Renal pelvis (tissue), 4 donors: ENCODE results near the gene ADAMTS3. TPM values are rescaled to one million over a fixed set of nuclear protein-coding genes. Genes with fewer than 3 reads are reported as not detected.
A peak's percentile ranks its signal among the peaks of the same experiment; 100 is the strongest.
"Not testable (repeated sequence)": the region's sequence is repeated elsewhere in the genome, so short reads cannot be mapped to it uniquely, and the experiment has no call there.

ENCODE experiments used
- DNase-seq: peaks from one replicate; pipeline ENCODE4 v3.0.0-alpha.2; 2013
- polyA plus RNA-seq, 3 donors: library from polyadenylated mRNA; unstranded; fragments of 120-200 nt; gene quantifications; one replicate each; pipeline ENCODE4 v1.2.1, GENCODE V29; 2013; ENCODE audit not compliant: insufficient read length in 3 of 3

ADAMTS3 gene
- polyA plus RNA-seq, 3 donors, result 8.7 to 9.3 (median 9.3) TPM

- no peak for DNase-seq
These were observed 13.6 kb downstream of the ADAMTS3 start for GRCh38 chr4:72555377-72555831.

GRCh38 chr4:72553540-72554337 is 15.3 kb downstream of the ADAMTS3 start:
- DNase-seq, result no peak

- DNase-seq, result no peak
These were observed 16.6 kb downstream of the ADAMTS3 start for GRCh38 chr4:72552447-72552846.

GRCh38 chr4:72546456-72546855 is 22.6 kb downstream of the ADAMTS3 start:
- DNase-seq, result no peak

GRCh38 chr4:72540694-72541093 is 28.3 kb downstream of the ADAMTS3 start:
- not testable (repeated sequence) for DNase-seq

GRCh38 chr4:72538006-72538405 is 31.0 kb downstream of the ADAMTS3 start:
- no peak for DNase-seq

GRCh38 chr4:72536443-72536842 is 32.6 kb downstream of the ADAMTS3 start:
- no peak for DNase-seq

GRCh38 chr4:72531768-72532290 is 37.2 kb downstream of the ADAMTS3 start:
- DNase-seq, result no peak

- DNase-seq, result no peak
These were observed 37.7 kb downstream of the ADAMTS3 start for GRCh38 chr4:72531322-72531721.

GRCh38 chr4:72529148-72529822 is 39.7 kb downstream of the ADAMTS3 start:
- DNase-seq, result no peak

GRCh38 chr4:72527038-72527646 is 41.9 kb downstream of the ADAMTS3 start:
- no peak for DNase-seq

GRCh38 chr4:72525938-72526337 is 43.1 kb downstream of the ADAMTS3 start:
- DNase-seq, result no peak

GRCh38 chr4:72522440-72522839 is 46.6 kb downstream of the ADAMTS3 start:
- no peak for DNase-seq

- DNase-seq, result no peak
These were observed 55.8 kb downstream of the ADAMTS3 start for GRCh38 chr4:72513227-72513626.

GRCh38 chr4:72507860-72508419 is 61.1 kb downstream of the ADAMTS3 start:
- DNase-seq, result no peak

- no peak for DNase-seq
These were observed 61.9 kb downstream of the ADAMTS3 start for GRCh38 chr4:72507167-72507566.

GRCh38 chr4:72505314-72505744 is 63.7 kb downstream of the ADAMTS3 start:
- peak; percentile 17 for DNase-seq

GRCh38 chr4:72500214-72500613 is 68.8 kb downstream of the ADAMTS3 start:
- no peak for DNase-seq

GRCh38 chr4:72496119-72496518 is 72.9 kb downstream of the ADAMTS3 start:
- no peak for DNase-seq

GRCh38 chr4:72494156-72494555 is 74.9 kb downstream of the ADAMTS3 start:
- no peak for DNase-seq

GRCh38 chr4:72489267-72489666 is 79.8 kb downstream of the ADAMTS3 start:
- DNase-seq, result no peak

- no peak for DNase-seq
These were observed 82.0 kb downstream of the ADAMTS3 start for GRCh38 chr4:72486991-72487390.
